Central memory CD8-positive, alpha-beta T cell (primary cell): ENCODE measurements around the gene SYNGR1.
A peak's percentile ranks its signal among the peaks of the same experiment; 100 is the strongest.
"Not testable (repeated sequence)": the region's sequence is repeated elsewhere in the genome, so short reads cannot be mapped to it uniquely, and the experiment has no call there.

Experiments
- ATAC-seq: fragments of 150-1000 bp; cut with Tn5 transposase; replicated peaks from 2 replicates; pipeline ENCODE4 v1.10.0; 2022; ENCODE audit warnings: mild to moderate bottlenecking, moderate FRiP score, moderate number of reproducible peaks; ENCODE audit not compliant: poor library complexity, severe bottlenecking; ENCODE audit errors: extremely low read depth
- DNase-seq, 2 donors: peaks; one replicate each; pipeline ENCODE4 v3.0.0; 2021; ENCODE audit warnings: low spot score in 2 of 2
- H3K27ac Mint-ChIP-seq: one replicate; pipeline ENCODE4 v1.8.0; 2022; ENCODE audit warnings: low read depth, mild to moderate bottlenecking, moderate library complexity, mixed read lengths
- H3K27me3 Mint-ChIP-seq: one replicate; pipeline ENCODE4 v1.8.0; 2022; ENCODE audit warnings: mixed read lengths
- H3K36me3 Mint-ChIP-seq: one replicate; pipeline ENCODE4 v1.8.0; 2022; ENCODE audit warnings: mild to moderate bottlenecking, moderate library complexity, mixed read lengths; ENCODE audit not compliant: insufficient read depth
- H3K4me1 Mint-ChIP-seq: one replicate; pipeline ENCODE4 v1.8.0; 2022; ENCODE audit warnings: mixed read lengths
- H3K4me3 Mint-ChIP-seq: one replicate; pipeline ENCODE4 v1.8.0; 2022; ENCODE audit warnings: mild to moderate bottlenecking, moderate library complexity, mixed read lengths
- H3K9me3 Mint-ChIP-seq: one replicate; pipeline ENCODE4 v1.8.0; 2022; ENCODE audit warnings: mixed read lengths

Gene SYNGR1

GRCh38 chr22:39388261-39389011 lies 38.6 kb downstream of the SYNGR1 start:
- peak overlapping the region; percentile 80 for H3K4me3 Mint-ChIP-seq
- peak; percentile 48 to 57 for DNase-seq
- H3K9me3 Mint-ChIP-seq = no peaks in the 10 kb centered on the region

DNA sequence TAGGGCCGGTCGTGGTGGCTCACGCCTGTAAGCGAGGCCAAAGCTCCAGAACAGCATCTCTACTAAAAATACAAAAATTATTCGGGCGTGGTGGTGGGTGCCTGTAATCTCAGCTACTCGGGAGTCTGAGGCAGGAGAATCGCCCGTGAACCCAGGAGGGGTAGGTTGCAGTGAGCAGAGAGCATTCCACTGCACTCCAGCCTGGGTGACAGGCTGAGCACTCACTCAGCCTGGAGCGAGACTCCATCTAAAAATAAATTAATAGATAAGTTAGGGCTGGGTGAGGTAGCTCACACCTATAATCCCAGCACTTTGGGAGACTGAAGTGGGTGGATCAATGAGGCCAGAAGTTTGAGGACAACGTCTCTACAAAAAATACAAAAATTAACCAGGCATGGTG lies 39.6 kb downstream of the SYNGR1 start:
- Mint-ChIP-seq H3K9me3 (no peaks in the 10 kb centered on the region), H3K27me3 (no peaks in the 10 kb centered on the region), H3K4me1 (peaks cover 5% of the 10 kb centered on the region), H3K27ac (no peak overlapping the region), H3K36me3 (peaks cover 5% of the 10 kb centered on the region), H3K4me3 (no peak overlapping the region)
- DNase-seq (no peak), ATAC-seq (no peak)

More at GRCh38 chr22:39388261-39389011, 38.6 kb downstream of the SYNGR1 start:
- H3K27ac Mint-ChIP-seq = peak overlapping the region; percentile 80
- no peaks in the 10 kb centered on the region for H3K27me3 Mint-ChIP-seq
- ATAC-seq = peak; percentile 90
- peaks cover 5% of the 10 kb centered on the region for H3K4me1 Mint-ChIP-seq
- H3K36me3 Mint-ChIP-seq = peaks cover 5% of the 10 kb centered on the region

DNA sequence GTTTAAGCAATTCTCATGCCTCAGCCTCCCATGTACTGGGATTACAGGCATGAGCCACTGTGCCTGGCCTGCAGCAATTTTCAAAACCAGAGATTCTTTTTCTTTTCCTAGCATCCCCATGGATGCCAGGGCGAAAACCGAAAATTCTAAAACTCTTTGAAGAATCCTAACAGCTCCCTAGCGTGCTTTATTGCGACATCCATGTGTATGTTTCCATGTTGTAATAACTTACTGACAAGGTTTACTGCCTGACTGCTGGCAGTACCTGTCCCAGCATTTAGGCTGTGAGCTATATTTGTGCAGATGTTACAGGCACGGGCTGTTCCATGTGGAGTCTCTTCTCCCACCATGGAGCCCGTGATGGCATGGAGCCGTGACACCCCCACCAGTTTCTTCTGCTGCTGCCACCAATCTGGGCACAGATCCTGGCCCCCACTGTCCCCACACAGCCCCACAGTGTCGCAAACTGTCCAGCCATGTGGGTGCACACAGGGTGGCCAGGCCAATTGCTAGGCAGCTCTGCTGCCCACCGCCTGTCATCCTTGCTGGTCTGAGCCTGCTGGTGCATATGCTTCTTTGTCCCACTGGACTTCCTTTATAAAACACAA lies 42.7 kb downstream of the SYNGR1 start:
- ATAC-seq (no peak), DNase-seq (no peak)
- Mint-ChIP-seq H3K4me3 (no peak overlapping the region), H3K4me1 (no peaks in the 10 kb centered on the region), H3K9me3 (no peaks in the 10 kb centered on the region), H3K27me3 (no peaks in the 10 kb centered on the region), H3K36me3 (peaks cover 3% of the 10 kb centered on the region), H3K27ac (no peak overlapping the region)

DNA sequence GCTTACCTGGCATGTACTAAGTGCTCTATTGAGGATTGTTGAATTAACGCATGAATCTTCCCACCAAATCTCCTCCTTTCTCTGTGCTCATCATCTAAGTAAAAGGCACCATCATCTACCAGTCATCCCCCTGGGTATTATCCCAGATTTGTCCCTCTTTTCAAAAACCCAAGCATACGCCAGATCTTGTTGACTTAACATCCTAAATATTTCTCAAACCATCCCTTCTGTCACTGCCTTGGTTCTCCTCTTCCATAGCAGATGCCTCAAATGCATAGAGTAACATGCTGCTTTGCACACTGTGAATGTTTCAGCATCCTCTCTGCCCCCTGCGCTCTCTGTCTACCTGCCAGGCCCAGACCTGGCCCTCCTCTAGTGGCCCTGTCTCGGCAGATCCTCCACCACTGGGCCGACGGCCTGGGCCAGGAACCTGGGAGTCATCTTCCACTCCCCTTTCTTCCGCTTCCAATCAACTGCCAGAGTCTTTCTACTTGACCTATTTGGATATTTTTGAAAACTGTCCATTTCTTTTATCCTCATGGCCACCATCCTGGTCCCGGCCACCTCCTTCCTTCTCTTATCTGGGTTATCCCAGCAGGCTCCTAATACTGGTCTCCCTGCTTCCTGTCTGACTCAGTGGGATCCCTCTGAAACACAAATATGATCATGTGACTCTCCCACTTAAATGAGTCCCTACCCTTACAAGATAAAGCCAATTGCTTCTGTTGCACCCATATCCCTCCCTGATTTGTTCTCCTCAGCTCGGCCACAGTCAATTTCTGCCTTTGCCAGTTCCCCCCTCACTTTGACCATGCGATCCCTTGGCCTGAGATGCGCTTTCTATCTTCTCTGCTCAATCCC lies 46.4 kb downstream of the SYNGR1 start:
- DNase-seq = no peak
- no peak overlapping the region for H3K4me3 Mint-ChIP-seq
- no peaks in the 10 kb centered on the region for H3K27me3 Mint-ChIP-seq
- H3K9me3 Mint-ChIP-seq = no peaks in the 10 kb centered on the region
- peaks cover 9% of the 10 kb centered on the region for H3K4me1 Mint-ChIP-seq
- peaks cover 5% of the 10 kb centered on the region for H3K36me3 Mint-ChIP-seq
- ATAC-seq = no peak
- peak overlapping the region; percentile 17 for H3K27ac Mint-ChIP-seq

- peaks cover 16% of the 10 kb centered on the region for H3K4me1 Mint-ChIP-seq
- H3K36me3 Mint-ChIP-seq = peaks cover 5% of the 10 kb centered on the region
- H3K4me3 Mint-ChIP-seq = no peak overlapping the region
- H3K27me3 Mint-ChIP-seq = no peaks in the 10 kb centered on the region
- no peaks in the 10 kb centered on the region for H3K9me3 Mint-ChIP-seq
- no peak for DNase-seq
- no peak for ATAC-seq
- no peak overlapping the region for H3K27ac Mint-ChIP-seq
These were observed 47.0 kb downstream of the SYNGR1 start for GRCh38 chr22:39396797-39397195.

DNA sequence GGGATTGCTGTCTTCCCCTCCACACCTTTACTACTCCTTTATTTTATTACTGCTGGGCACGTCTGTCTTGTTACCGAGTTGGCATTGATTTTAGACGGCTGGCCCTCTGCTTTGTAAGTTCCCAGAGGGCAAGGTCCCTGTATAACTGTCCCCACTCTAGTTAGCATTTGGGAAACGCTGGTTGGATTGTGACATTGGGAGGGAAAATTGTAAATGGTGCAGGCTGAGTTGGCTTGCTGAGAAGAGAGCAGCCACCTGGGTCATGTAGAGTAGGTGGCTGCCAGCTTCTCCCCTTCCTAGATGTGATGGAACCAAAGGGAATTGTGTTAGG lies 51.5 kb downstream of the SYNGR1 start:
- H3K27me3 Mint-ChIP-seq = no peaks in the 10 kb centered on the region

GRCh38 chr22:39405346-39406085 lies 55.7 kb downstream of the SYNGR1 start:
- H3K27ac Mint-ChIP-seq = no peak overlapping the region
- H3K27me3 Mint-ChIP-seq = no peaks in the 10 kb centered on the region
- H3K4me1 Mint-ChIP-seq = peaks cover 52% of the 10 kb centered on the region
- no peaks in the 10 kb centered on the region for H3K9me3 Mint-ChIP-seq
- ATAC-seq = no peak
- no peak overlapping the region for H3K4me3 Mint-ChIP-seq
- H3K36me3 Mint-ChIP-seq = peaks cover 10% of the 10 kb centered on the region
- DNase-seq = no peak

More for the DNA sequence above, 51.5 kb downstream of the SYNGR1 start:
- ATAC-seq (no peak), DNase-seq (no peak)
- no peaks in the 10 kb centered on the region for H3K9me3 Mint-ChIP-seq
- H3K36me3 Mint-ChIP-seq = peaks cover 13% of the 10 kb centered on the region
- no peak overlapping the region for H3K27ac Mint-ChIP-seq
- peaks cover 41% of the 10 kb centered on the region for H3K4me1 Mint-ChIP-seq
- peak overlapping the region; percentile 91 for H3K4me3 Mint-ChIP-seq

DNA sequence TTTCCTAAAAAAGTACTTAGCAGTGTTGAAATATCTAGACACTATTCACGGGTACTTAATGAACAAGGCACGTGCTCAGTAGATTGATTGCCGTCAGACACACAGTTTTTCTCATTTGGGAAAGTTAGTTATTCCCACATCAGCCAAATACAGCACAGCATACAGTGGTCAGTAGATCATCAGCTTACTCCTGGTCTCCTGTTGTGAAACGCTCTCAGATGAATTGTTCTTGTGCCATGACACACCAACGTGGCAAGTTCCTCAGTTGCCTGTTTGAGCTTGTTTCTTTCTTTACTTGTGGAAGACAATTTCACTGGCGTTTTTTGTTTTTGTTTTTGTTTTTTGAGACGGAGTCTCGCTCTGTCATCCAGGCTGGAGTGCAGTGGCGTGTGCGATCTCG lies 58.4 kb downstream of the SYNGR1 start:
- no peak for ATAC-seq
- H3K36me3 Mint-ChIP-seq = peaks cover 11% of the 10 kb centered on the region
- H3K27me3 Mint-ChIP-seq = no peaks in the 10 kb centered on the region
- H3K4me3 Mint-ChIP-seq = no peak overlapping the region
- no peak for DNase-seq
- no peak overlapping the region for H3K27ac Mint-ChIP-seq
- peaks cover 54% of the 10 kb centered on the region for H3K4me1 Mint-ChIP-seq
- H3K9me3 Mint-ChIP-seq = no peaks in the 10 kb centered on the region

DNA sequence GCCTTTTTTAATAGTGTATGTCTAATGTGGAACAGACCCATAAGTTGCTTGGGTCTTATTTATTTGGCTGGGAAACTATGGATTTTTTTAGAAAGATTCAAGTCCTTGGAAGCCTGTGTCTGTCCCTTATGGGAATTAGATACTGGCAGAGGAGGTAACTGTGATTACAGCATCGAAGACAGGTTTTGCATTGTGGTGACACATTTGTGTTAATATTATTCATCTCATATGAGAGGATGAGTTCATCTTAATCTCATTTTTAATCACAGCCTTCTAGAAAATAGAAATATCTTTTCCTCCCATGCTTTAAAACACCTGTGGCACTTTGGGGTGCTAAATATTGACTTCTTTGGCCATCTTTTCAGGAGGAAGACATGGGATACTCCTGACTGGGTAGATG lies 59.0 kb downstream of the SYNGR1 start:
- ATAC-seq = no peak
- Mint-ChIP-seq H3K9me3 (no peaks in the 10 kb centered on the region), H3K36me3 (peaks cover 11% of the 10 kb centered on the region), H3K27me3 (no peaks in the 10 kb centered on the region), H3K4me1 (peaks cover 57% of the 10 kb centered on the region), H3K27ac (no peak overlapping the region), H3K4me3 (no peak overlapping the region)
- no peak for DNase-seq

GRCh38 chr22:39409516-39410029 lies 59.8 kb downstream of the SYNGR1 start:
- peaks cover 11% of the 10 kb centered on the region for H3K36me3 Mint-ChIP-seq
- no peaks in the 10 kb centered on the region for H3K27me3 Mint-ChIP-seq
- no peaks in the 10 kb centered on the region for H3K9me3 Mint-ChIP-seq
- H3K27ac Mint-ChIP-seq = no peak overlapping the region
- peaks cover 61% of the 10 kb centered on the region for H3K4me1 Mint-ChIP-seq
- no peak overlapping the region for H3K4me3 Mint-ChIP-seq
- ATAC-seq = no peak
- DNase-seq = no peak

DNA sequence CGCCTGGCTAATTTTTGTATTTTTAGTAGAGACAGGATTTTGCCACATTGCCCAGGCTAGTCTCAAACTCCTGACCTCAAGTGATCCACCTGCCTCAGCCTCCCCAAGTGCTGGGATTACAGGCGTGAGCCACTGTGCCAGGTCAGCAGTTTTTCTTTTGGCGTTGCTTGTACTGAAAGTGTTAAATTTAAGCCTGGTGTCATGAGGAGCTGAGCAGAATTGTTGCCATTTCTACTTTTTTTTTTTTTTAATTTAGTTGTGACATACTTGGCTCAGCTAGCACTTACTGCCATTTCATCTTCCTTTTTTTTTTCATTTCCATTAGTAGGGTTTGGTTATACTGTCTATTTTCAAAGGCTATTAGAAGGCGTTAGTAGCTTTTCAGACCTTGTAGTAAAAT lies 60.5 kb downstream of the SYNGR1 start:
- no peak for DNase-seq
- H3K4me1 Mint-ChIP-seq = peaks cover 54% of the 10 kb centered on the region

GRCh38 chr22:39411828-39412365 lies 62.1 kb downstream of the SYNGR1 start:
- Mint-ChIP-seq H3K4me3 (peak overlapping the region; percentile 67), H3K27ac (peak overlapping the region; percentile 32), H3K36me3 (peaks cover 14% of the 10 kb centered on the region), H3K4me1 (peaks cover 46% of the 10 kb centered on the region)
- not testable (repeated sequence) for H3K27me3 Mint-ChIP-seq, H3K9me3 Mint-ChIP-seq, ATAC-seq, DNase-seq

More for the DNA sequence above, 60.5 kb downstream of the SYNGR1 start:
- Mint-ChIP-seq H3K36me3 (peaks cover 6% of the 10 kb centered on the region), H3K27ac (peak overlapping the region; percentile 35), H3K27me3 (no peaks in the 10 kb centered on the region), H3K9me3 (no peaks in the 10 kb centered on the region), H3K4me3 (no peak overlapping the region)
- ATAC-seq = no peak
